NOMO-1 (cell line): ENCODE data around the gene MPRIP.

ENCODE experiments used
- DNase-seq, 2 experiments: peaks; one replicate each; lab custom pipeline; 2025; ENCODE audit not compliant: unreplicated experiment in 2 of 2; lab: John Stamatoyannopoulos, UW

Gene MPRIP

GRCh38 chr17:17226451-17227265 lies 184.4 kb downstream of the MPRIP start:
- DNase-seq: no peak

- DNase-seq: no peak
These were observed 185.6 kb downstream of the MPRIP start for GRCh38 chr17:17227608-17228520.

- no peak for DNase-seq
These were observed 186.4 kb downstream of the MPRIP start for GRCh38 chr17:17228521-17229279.

- DNase-seq: no peak
These were observed 187.4 kb downstream of the MPRIP start for GRCh38 chr17:17229416-17230384.

GRCh38 chr17:17231621-17232302 lies 189.5 kb downstream of the MPRIP start:
- DNase-seq: no peak

GRCh38 chr17:17232303-17232621 lies 190.0 kb downstream of the MPRIP start:
- DNase-seq: no peak

GRCh38 chr17:17235212-17236174 lies 193.2 kb downstream of the MPRIP start:
- no peak for DNase-seq

- DNase-seq: no peak
These were observed 194.2 kb downstream of the MPRIP start for GRCh38 chr17:17236295-17237025.

- DNase-seq: peak; percentile 84 to 89
These were observed 195.0 kb downstream of the MPRIP start, which contains the start of gene FLCN for GRCh38 chr17:17237026-17237799. FLCN (minus strand) TSS chr17:17237168; CDS start chr17:17228137, 9,031 bp downstream.

GRCh38 chr17:17239832-17240231 lies 197.6 kb downstream of the MPRIP start:
- DNase-seq: no peak

- no peak for DNase-seq
These were observed 199.4 kb downstream of the MPRIP start for GRCh38 chr17:17241656-17242055.

- no peak for DNase-seq
These were observed 200.0 kb downstream of the MPRIP start for GRCh38 chr17:17242246-17242645.
